ENCODE measurements around the gene RUNX2. TPM values are rescaled to one million over a fixed set of nuclear protein-coding genes. Genes with fewer than 3 reads are reported as not detected.

The RUNX2 gene
- total and polyA plus RNA-seq, 2 of the 8 experiments (the other 6 are each of a cell fraction or from before 2014, with no cell fraction given) = 0.26 to 1.2 TPM

- no peak overlapping the region for H4K8ac ChIP-seq (ENCODE audit: extremely low read depth, insufficient read depth, low read length)
- H3K36me3 ChIP-seq (ENCODE audit: control insufficient read depth in 2 of 4, insufficient read depth in 4 of 4, low read length in 3 of 4) = no peaks in the 10 kb centered on the region
- WGBS, 2 experiments (ENCODE audit: extremely low coverage in 1 of 2, insufficient coverage in 1 of 2, insufficient read length in 1 of 2, insufficient replicate concordance in 2 of 2, low coverage in 1 of 2, low lambda C conversion rate in 2 of 2, missing lambda C conversion rate in 1 of 2) = 95% methylated on average over 3 of the region's 3 CpGs; no CpG with 5 or more reads in 1 of the 2 experiments
- no peak overlapping the region for H2BK5ac ChIP-seq (ENCODE audit: low read depth, low read length)
- no peak overlapping the region for H4K91ac ChIP-seq (replicated peaks; ENCODE audit: insufficient read length, low read length)
- no peak overlapping the region for H2BK120ac ChIP-seq (replicated peaks; ENCODE audit: low read depth, low read length)
- H2BK20ac ChIP-seq (ENCODE audit: low read length) = no peak overlapping the region
- POLR2A ChIA-PET (ENCODE audit: partially characterized antibody) = no interaction called here
- no peak overlapping the region for H2AFZ ChIP-seq (ENCODE audit: low read length)
- H3K4ac ChIP-seq (replicated peaks; ENCODE audit: insufficient read length, low read depth, low read length) = no peak overlapping the region
- no peak overlapping the region for H4K5ac ChIP-seq (ENCODE audit: insufficient read length, low read depth, low read length)
- no peak overlapping the region for H3K23ac ChIP-seq (ENCODE audit: insufficient read length)
- no peak overlapping the region for H2AK5ac ChIP-seq (ENCODE audit: low read depth, low read length)
- no peaks in the 10 kb centered on the region for H3K4me1 ChIP-seq (replicated peaks in 1 of 4; ENCODE audit: control insufficient read depth in 3 of 4, insufficient read depth in 4 of 4, low read length in 3 of 4)
- H3K9ac ChIP-seq (replicated peaks in 1 of 4; ENCODE audit: extremely low read depth in 1 of 4, low read depth in 3 of 4, low read length in 3 of 4) = no peak overlapping the region
- H3K79me2 ChIP-seq (ENCODE audit: control insufficient read depth in 1 of 2, insufficient read depth in 2 of 2, low read length in 2 of 2) = no peaks in the 10 kb centered on the region
- H3K27me3 ChIP-seq (replicated peaks in 1 of 4; ENCODE audit: control insufficient read depth in 3 of 4, extremely low read depth in 1 of 4, insufficient read depth in 3 of 4, low read length in 3 of 4) = no peaks in the 10 kb centered on the region
- H2BK15ac ChIP-seq (ENCODE audit: low read length) = no peak overlapping the region
- CTCF ChIA-PET (ENCODE audit: partially characterized antibody) = interaction anchor here (1.0 kb wide), 1 partner anchor 191 kb away, joined by 3 read pairs; no protein-coding TSS in a partner anchor
- no peak overlapping the region for H3K56ac ChIP-seq (replicated peaks; ENCODE audit: insufficient read length, low read depth, low read length)
- H3K4me3 ChIP-seq (ENCODE audit: extremely low read depth in 1 of 4, insufficient read depth in 2 of 4, low read depth in 3 of 4, low read length in 4 of 4) = no peak overlapping the region
- FAIRE-seq = no peak
- H3K14ac ChIP-seq (ENCODE audit: insufficient read length) = no peak overlapping the region
- H3K9me3 ChIP-seq (ENCODE audit: insufficient read depth in 2 of 2, low read depth in 1 of 2, low read length in 1 of 2) = no peaks in the 10 kb centered on the region
- no peak overlapping the region for H2BK12ac ChIP-seq (ENCODE audit: low read depth, low read length)
- no peaks in the 10 kb centered on the region for H4K20me1 ChIP-seq (replicated peaks in 1 of 2; ENCODE audit: control insufficient read depth in 1 of 2, insufficient read depth in 2 of 2, low read length in 2 of 2)
- no peaks in the 10 kb centered on the region for H3K79me1 ChIP-seq (ENCODE audit: low read depth, low read length)
- TF ChIP-seq TEAD4 (IDR thresholded peaks at IDR 0.05; ENCODE audit: low read depth, low read length) (no peak), USF2 (IDR thresholded peaks at IDR 0.05; ENCODE audit: low read length) (no peak), POLR2A (IDR thresholded peaks at IDR 0.05; ENCODE audit: control extremely low read depth in 1 of 2, low read depth in 2 of 2, low read length in 2 of 2) (no peak)
- H3K4me2 ChIP-seq (ENCODE audit: insufficient read depth in 1 of 2, low read depth in 2 of 2, low read length in 2 of 2) = no peak overlapping the region
- no peak overlapping the region for H3K27ac ChIP-seq (ENCODE audit: low read depth, low read length)
- no peak overlapping the region for H3K18ac ChIP-seq (ENCODE audit: extremely low read depth, low read length)
- H3K23me2 ChIP-seq (ENCODE audit: low read depth, low read length) = no peaks in the 10 kb centered on the region
- DNase-seq (ENCODE audit: low read depth in 1 of 2, low spot score in 2 of 2) = no peak
These were observed 363.9 kb downstream of the RUNX2 start for GRCh38 chr6:45692021-45692420.

Data from H1 (cell line).